CD4-positive, alpha-beta T cell treated with Interleukin-4 for 1 hour (primary cell): Measurements from ENCODE around the gene TPTE2.
"Not testable (repeated sequence)": the region's sequence is repeated elsewhere in the genome, so short reads cannot be mapped to it uniquely, and the experiment has no call there.

Source experiments
- DNase-seq, 2 donors: peaks; one replicate each; pipeline ENCODE4 v3.0.0-alpha.2; 2020 to 2022

Gene TPTE2

GRCh38 chr13:19567820-19568534, 6.6 kb upstream of the TPTE2 start:
- DNase-seq = no peak

GRCh38 chr13:19561585-19561984, 253 bp upstream of the TPTE2 start:
- DNase-seq = no peak

GRCh38 chr13:19560672-19561071, 660 bp downstream of the TPTE2 start:
- DNase-seq = not testable (repeated sequence)

- not testable (repeated sequence) for DNase-seq
Observed at GRCh38 chr13:19559739-19560138, 1.6 kb downstream of the TPTE2 start.

- not testable (repeated sequence) for DNase-seq
Observed at GRCh38 chr13:19557287-19557686, 4.0 kb downstream of the TPTE2 start.

- not testable (repeated sequence) for DNase-seq
Observed at GRCh38 chr13:19549245-19549644, 12.1 kb downstream of the TPTE2 start.

GRCh38 chr13:19525634-19526033, 35.7 kb downstream of the TPTE2 start:
- not testable (repeated sequence) for DNase-seq

- no peak for DNase-seq
Observed at GRCh38 chr13:19519049-19519448, 42.3 kb downstream of the TPTE2 start.

GRCh38 chr13:19507623-19508022, 53.7 kb downstream of the TPTE2 start:
- not testable (repeated sequence) for DNase-seq

- not testable (repeated sequence) for DNase-seq
Observed at GRCh38 chr13:19460126-19460525, 101.2 kb downstream of the TPTE2 start.

- DNase-seq = not testable (repeated sequence)
Observed at GRCh38 chr13:19439056-19439686, 122.2 kb downstream of the TPTE2 start.

GRCh38 chr13:19437780-19438179, 123.6 kb downstream of the TPTE2 start:
- DNase-seq = not testable (repeated sequence)

GRCh38 chr13:19422236-19422635, 139.1 kb downstream of the TPTE2 start:
- not testable (repeated sequence) for DNase-seq

GRCh38 chr13:19412494-19412893, 148.8 kb downstream of the TPTE2 start:
- not testable (repeated sequence) for DNase-seq

GRCh38 chr13:19382746-19383511, 178.4 kb downstream of the TPTE2 start:
- not testable (repeated sequence) for DNase-seq

- no peak for DNase-seq
Observed at GRCh38 chr13:19382111-19382510, 179.2 kb downstream of the TPTE2 start.
